Measurements from ENCODE around the gene TTLL1. TPM values are rescaled to one million over a fixed set of nuclear protein-coding genes. Genes with fewer than 3 reads are reported as not detected.

The TTLL1 gene
- total and polyA plus RNA-seq, 9 of the 15 experiments (the other 6 are each of a cell fraction or from before 2014, with no cell fraction given) = 0.06 to 0.85 (median 0.17) TPM

- no peak for TF ChIP-seq RBBP5 (IDR thresholded peaks at IDR 0.05; ENCODE audit: borderline replicate concordance, insufficient read depth, low read length, poor library complexity, severe bottlenecking)
- no peak for TF ChIP-seq PTTG1 (tag; IDR thresholded peaks at IDR 0.05; ENCODE audit: low read depth)
- TF ChIP-seq TSC22D4 (tag; IDR thresholded peaks at IDR 0.05) = no peak
- TF ChIP-seq FOXA1 (IDR thresholded peaks at IDR 0.05; ENCODE audit: borderline replicate concordance) = no peak
- no peak for TF ChIP-seq RBM22 (IDR thresholded peaks at IDR 0.05; ENCODE audit: low read depth, low read length, poor library complexity, severe bottlenecking)
- TF ChIP-seq ZBTB40 (IDR thresholded peaks at IDR 0.05) = no peak
- TF ChIP-seq ZBTB40 (CRISPR knock-in tag; IDR thresholded peaks at IDR 0.05) = no peak
- TF ChIP-seq ETS2 (tag; IDR thresholded peaks at IDR 0.05; ENCODE audit: borderline replicate concordance, poor library complexity, severe bottlenecking) = no peak
- TF ChIP-seq ZNF57 (CRISPR knock-in tag; IDR thresholded peaks at IDR 0.05) = no peak
- TF ChIP-seq PCBP1 (IDR thresholded peaks at IDR 0.05; ENCODE audit: low read depth, low read length, poor library complexity, severe bottlenecking) = no peak
- 0 out of 2 replicates have a peak, but pooled peaks have one; percentile 33 for TF ChIP-seq TRIM28 (IDR thresholded peaks at IDR 0.05)
- peak; percentile 60 to 74 for TF ChIP-seq FOXK2 (conservative IDR thresholded peaks at IDR 0.05 in 1 of 2, IDR thresholded peaks at IDR 0.05 in 1 of 2; ENCODE audit: low read depth in 2 of 2)
- no peak for TF ChIP-seq TGIF2 (CRISPR knock-in tag; IDR thresholded peaks at IDR 0.05)
- TF ChIP-seq E2F4 (CRISPR knock-in tag; IDR thresholded peaks at IDR 0.05; ENCODE audit: low read depth) = no peak
- no peak for TF ChIP-seq SP2 (IDR thresholded peaks at IDR 0.05; ENCODE audit: extremely low read depth, low read depth, low read length, poor library complexity, severe bottlenecking)
- peak; percentile 72 for TF ChIP-seq MBD2 (IDR thresholded peaks at IDR 0.05; ENCODE audit: borderline replicate concordance, low read depth)
- TF ChIP-seq SRSF3 (IDR thresholded peaks at IDR 0.05; ENCODE audit: insufficient read depth, low read length) = no peak
- TF ChIP-seq ZNF707 (CRISPR knock-in tag; conservative IDR thresholded peaks at IDR 0.05) = no peak
- TF ChIP-seq ZNF174 (CRISPR knock-in tag; IDR thresholded peaks at IDR 0.05) = no peak
These were observed 81.6 kb downstream of the TTLL1 start (continued) for GRCh38 chr22:43007519-43008102.

All from K562 (cell line).